Myocyte (in vitro differentiated cells): ENCODE measurements around the gene FXYD6. TPM values are rescaled to one million over a fixed set of nuclear protein-coding genes. Genes with fewer than 3 reads are reported as not detected.

Source experiments
- DNase-seq: peaks from one replicate; pipeline ENCODE4 v3.0.0-alpha.2; 2012; ENCODE audit warnings: low read depth
- total RNA-seq: library from RNA; depleted of rRNA; stranded (reverse); fragments of >200 nt; gene quantifications from 2 replicates; pipeline ENCODE4 v1.2.3, GENCODE V29; 2014

FXYD6 gene
- total RNA-seq, 1 donor from 2014 or later: 3.1 TPM

GRCh38 chr11:117887431-117888138, 11.1 kb upstream of the FXYD6 start:
- no peak for DNase-seq

DNA sequence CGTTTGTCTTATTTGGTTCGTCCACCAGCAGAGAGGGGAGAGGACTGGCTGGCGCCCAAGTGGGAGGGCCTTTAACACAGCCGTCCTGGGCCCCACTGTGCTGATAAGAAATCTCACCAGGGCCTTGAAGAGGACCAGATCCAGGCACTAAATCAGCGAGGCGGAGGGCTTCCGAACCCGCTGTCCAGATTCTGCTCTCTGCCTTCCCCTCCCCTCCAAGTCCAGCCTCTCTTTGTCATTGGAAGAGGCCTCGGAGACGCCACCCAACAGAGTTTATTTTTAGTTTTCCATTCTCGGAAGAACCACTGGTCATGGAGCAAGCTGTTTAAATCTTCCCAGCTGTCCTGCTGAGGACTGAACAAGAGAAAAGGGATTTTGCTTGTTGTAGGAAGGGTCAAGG, 9.3 kb upstream of the FXYD6 start:
- peak; percentile 77 for DNase-seq

DNA sequence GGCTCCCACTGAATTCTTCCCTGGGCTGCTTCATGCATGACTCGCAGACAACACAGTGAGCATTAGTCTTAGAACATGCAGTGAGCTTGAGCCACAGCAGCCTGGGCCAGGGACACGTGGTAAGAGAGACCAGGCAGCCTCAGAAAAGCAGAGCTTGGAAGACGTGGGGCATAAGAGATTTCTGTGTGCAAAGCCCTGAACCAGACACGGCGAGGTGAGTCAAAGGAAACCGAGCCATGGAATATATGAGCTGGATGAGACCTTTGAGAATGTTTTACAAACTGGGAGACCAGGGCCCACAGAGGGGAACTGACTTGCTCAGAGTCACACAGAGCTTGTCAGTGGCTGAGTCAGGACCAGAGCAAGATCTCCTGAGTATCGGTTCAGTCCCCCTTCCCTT, 8.5 kb upstream of the FXYD6 start:
- no peak for DNase-seq

GRCh38 chr11:117883063-117883462, 6.6 kb upstream of the FXYD6 start:
- DNase-seq: no peak

GRCh38 chr11:117882311-117882905, 6.0 kb upstream of the FXYD6 start:
- no peak for DNase-seq

DNA sequence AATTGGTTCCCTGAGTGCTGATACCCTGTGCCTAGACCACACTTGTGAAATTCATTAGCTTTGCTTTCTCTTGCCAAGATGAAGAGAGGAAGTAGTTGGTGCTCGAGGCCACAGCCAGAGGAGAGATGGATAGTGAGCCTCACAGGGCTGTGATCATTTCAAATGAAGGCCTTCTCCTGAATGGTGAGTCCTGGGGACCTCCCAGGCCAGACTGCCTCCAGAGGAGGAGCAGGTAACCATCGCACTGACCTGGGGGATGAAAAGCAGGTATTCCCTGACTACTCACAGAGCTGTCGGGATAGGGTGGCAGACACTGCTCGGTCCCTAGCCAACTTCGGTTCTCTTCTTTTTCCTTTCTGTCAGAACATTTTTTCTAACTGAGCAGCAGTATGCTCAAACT, 4.8 kb upstream of the FXYD6 start:
- DNase-seq: no peak

DNA sequence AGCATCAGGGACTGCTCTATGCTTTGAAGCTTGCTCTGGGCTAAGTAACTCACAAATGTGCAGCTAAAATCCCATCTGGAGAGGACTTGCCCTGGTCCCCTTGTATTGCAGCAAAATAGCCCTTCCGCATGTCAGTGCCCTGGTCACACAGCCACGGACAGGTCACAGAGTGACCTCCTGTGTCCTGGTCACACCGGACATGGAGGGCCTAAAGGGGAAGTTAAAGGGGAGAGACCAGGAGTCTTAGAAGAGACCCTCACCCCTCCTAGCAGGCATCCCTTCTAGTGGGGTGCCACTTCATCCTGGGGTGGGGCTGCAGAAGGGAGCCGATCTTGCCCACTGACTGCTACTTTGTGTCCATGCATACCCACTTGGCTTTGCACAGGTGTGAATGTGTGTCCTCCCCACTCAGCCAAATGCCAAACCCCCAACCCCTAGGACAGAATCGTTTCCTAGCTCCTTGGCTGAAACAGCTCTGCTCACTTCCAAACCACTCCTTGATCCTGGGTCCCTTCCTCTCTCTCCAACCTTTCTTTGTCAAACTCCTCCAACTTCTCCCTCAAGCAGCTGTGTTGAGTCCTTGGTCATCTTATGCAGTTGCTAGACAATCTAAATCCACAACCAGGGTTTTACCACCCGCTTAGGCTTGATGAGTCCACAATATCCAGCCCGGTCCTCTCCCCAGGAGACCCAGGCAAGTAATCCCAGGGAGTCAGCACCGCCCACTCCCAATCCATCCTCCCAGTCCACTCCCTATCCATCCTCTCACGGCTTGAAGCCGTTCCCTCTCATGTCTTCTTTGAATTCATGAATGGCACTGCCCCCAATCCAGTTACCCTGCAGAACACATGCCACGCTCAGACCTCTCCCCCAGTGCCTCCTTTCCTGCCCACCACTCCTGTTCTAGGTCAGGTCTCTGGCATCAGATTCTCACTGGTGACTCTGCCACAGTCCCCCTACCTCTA, 3.3 kb upstream of the FXYD6 start:
- no peak for DNase-seq

- no peak for DNase-seq
Observed at GRCh38 chr11:117878939-117879475, 2.5 kb upstream of the FXYD6 start.

DNA sequence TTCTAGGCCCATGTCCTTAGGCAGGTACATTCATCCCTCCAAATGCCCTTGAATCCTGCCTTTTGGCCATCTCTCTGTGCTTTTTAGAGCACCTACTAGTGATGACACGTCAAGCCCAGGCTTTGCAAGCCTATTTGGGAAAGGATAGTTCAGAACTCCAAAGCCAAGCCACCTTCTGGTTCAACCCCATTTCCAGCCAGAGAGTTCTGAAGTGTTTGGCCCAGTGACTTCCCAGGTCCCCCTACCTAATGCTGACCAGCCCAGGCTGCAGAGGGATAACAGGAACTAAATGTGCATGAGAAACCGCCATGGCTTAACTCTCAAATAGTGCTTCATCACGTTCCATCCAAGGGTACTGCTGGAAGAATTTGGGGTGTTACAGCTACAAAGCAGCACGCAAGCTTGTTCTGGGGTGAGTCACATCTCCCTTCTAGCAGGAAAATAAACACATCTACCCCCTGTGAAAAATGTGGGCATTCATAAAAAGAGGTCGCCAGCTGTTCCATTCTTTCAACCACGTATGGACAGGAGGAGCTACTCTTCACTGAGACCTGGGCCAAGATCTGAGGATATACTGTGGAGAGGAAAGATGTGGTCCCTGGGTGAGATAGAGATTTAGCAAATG, 2.0 kb upstream of the FXYD6 start:
- no peak for DNase-seq

- DNase-seq: no peak
Observed at GRCh38 chr11:117877120-117877784, 794 bp upstream of the FXYD6 start.

GRCh38 chr11:117876059-117876340, 458 bp downstream of the FXYD6 start:
- DNase-seq: no peak

GRCh38 chr11:117875382-117876058, 938 bp downstream of the FXYD6 start:
- no peak for DNase-seq

- no peak for DNase-seq
Observed at GRCh38 chr11:117874910-117875381, 1.5 kb downstream of the FXYD6 start.

DNA sequence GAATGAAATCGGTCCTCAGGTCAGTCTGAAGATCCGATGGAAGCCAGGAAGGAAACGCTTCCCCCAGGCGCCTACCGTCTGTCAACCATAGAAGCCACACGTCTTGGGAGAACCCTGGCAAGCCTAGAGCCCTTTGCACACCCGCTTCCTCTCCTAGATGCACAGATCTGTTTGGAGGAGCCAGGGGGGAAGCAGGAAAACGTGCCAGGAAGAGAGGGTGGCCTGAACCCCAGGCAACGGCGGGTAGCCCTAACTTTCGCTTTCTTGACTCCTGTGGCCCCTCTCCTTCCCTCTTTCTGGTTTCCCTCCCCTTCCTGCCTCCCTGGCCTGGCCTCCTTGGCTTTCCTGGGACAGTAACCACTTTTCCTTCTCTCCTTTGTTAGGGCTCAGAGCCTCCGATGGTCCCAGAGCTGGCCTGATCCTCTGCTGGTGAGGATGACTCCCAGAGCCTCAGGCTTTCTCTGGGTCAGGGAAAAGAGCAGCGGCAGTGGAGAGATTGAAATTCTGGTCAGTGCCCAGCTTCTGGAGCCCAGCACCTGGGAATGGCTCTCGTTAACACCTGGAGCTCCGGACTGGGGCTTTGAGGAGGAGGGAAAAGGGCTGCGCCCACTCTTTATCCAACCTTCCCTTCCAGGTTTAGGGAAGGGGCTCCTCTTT, 2.1 kb downstream of the FXYD6 start:
- DNase-seq: no peak

GRCh38 chr11:117873828-117874125, 2.7 kb downstream of the FXYD6 start:
- no peak for DNase-seq

- no peak for DNase-seq
Observed at GRCh38 chr11:117872975-117873827, 3.3 kb downstream of the FXYD6 start.

GRCh38 chr11:117872420-117872961, 4.0 kb downstream of the FXYD6 start:
- no peak for DNase-seq

- DNase-seq: no peak
Observed at GRCh38 chr11:117871784-117872183, 4.7 kb downstream of the FXYD6 start.

DNA sequence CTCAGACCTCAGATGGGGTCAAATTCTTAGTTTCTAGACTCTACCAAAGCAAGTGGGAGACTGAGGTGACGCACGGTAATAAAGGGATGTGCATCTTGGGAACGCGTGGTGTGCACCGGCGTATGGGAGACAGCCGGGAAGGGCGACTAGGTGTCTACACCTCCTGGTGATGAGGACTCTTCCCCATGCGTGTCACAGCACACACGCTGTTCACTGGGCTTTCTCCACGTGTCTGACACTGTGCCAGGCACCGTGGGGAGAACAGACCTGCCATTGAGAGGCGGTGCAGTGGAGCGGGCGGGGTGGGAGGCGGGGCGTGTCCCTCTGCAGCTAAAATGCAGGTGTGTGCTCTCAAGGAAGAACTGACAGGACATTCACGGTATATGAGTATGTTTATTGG, 5.3 kb downstream of the FXYD6 start:
- no peak for DNase-seq
